ENCODE data around the gene MMP24.

DNA sequence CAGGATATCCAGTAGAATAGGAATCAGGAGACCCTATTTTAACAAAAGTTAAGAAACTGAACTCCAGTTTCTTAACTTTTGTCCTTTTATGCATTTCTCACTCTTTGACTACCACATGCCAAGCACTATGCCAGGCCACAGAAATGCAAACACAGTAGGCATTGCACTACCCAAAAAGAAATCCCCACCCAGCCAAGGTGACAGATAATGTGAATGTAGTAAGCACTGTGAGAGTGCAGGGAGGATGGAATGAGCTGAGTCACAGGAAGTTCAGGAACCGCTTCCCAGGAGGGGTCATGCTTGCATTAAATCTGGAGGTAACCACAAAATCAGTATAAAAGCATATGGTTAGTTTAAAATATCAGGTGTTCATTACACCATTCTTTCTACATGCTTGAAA, 85.8 kb downstream of the MMP24 start:
- TF ChIP-seq, protein P1, sequence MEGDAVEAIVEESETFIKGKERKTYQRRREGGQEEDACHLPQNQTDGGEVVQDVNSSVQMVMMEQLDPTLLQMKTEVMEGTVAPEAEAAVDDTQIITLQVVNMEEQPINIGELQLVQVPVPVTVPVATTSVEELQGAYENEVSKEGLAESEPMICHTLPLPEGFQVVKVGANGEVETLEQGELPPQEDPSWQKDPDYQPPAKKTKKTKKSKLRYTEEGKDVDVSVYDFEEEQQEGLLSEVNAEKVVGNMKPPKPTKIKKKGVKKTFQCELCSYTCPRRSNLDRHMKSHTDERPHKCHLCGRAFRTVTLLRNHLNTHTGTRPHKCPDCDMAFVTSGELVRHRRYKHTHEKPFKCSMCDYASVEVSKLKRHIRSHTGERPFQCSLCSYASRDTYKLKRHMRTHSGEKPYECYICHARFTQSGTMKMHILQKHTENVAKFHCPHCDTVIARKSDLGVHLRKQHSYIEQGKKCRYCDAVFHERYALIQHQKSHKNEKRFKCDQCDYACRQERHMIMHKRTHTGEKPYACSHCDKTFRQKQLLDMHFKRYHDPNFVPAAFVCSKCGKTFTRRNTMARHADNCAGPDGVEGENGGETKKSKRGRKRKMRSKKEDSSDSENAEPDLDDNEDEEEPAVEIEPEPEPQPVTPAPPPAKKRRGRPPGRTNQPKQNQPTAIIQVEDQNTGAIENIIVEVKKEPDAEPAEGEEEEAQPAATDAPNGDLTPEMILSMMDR (IDR thresholded peaks at IDR 0.05; ENCODE audit: insufficient read depth, low read depth, low read length): no peak
- TF ChIP-seq EZH2 (IDR thresholded peaks at IDR 0.05; ENCODE audit: insufficient read depth, low read length): no peak
